ENCODE results near the gene UNC5A.

Gene UNC5A

GRCh38 chr5:176802116-176802784 lies 8.1 kb upstream of the UNC5A start:
- no peak for DNase-seq

- DNase-seq = no peak
These were observed 7.1 kb upstream of the UNC5A start for GRCh38 chr5:176803068-176803942.

GRCh38 chr5:176803943-176804498 lies 6.3 kb upstream of the UNC5A start:
- no peak for DNase-seq

- no peak for DNase-seq
These were observed 4.2 kb upstream of the UNC5A start for GRCh38 chr5:176806137-176806536.

- DNase-seq = no peak
These were observed 747 bp upstream of the UNC5A start for GRCh38 chr5:176809544-176810080.

GRCh38 chr5:176810687-176811501 lies 535 bp downstream of the UNC5A start:
- DNase-seq = no peak

GRCh38 chr5:176812269-176813259 lies 2.2 kb downstream of the UNC5A start:
- no peak for DNase-seq

- DNase-seq = no peak
These were observed 3.4 kb downstream of the UNC5A start for GRCh38 chr5:176813587-176814312.

GRCh38 chr5:176814313-176814685 lies 3.9 kb downstream of the UNC5A start:
- DNase-seq = no peak

GRCh38 chr5:176814836-176815438 lies 4.6 kb downstream of the UNC5A start:
- DNase-seq = no peak

GRCh38 chr5:176816043-176816745 lies 5.8 kb downstream of the UNC5A start:
- no peak for DNase-seq

GRCh38 chr5:176816791-176817347 lies 6.5 kb downstream of the UNC5A start:
- DNase-seq = no peak

GRCh38 chr5:176817369-176817840 lies 7.0 kb downstream of the UNC5A start:
- DNase-seq = no peak

GRCh38 chr5:176817841-176818377 lies 7.5 kb downstream of the UNC5A start:
- no peak for DNase-seq

- DNase-seq = no peak
These were observed 8.2 kb downstream of the UNC5A start for GRCh38 chr5:176818391-176819098.

GRCh38 chr5:176819476-176819875 lies 9.1 kb downstream of the UNC5A start:
- DNase-seq = no peak

- DNase-seq = no peak
These were observed 10.6 kb downstream of the UNC5A start for GRCh38 chr5:176820937-176821336.

- no peak for DNase-seq
These were observed 11.1 kb downstream of the UNC5A start for GRCh38 chr5:176821441-176821840.

Measured in left hindlimb (tissue), 1 donor.